ENCODE measurements around the gene FAT1.

- TF ChIP-seq EP300 (IDR thresholded peaks at IDR 0.05; ENCODE audit: borderline replicate concordance) (no peak), YY1 (IDR thresholded peaks at IDR 0.05; ENCODE audit: low read depth) (no peak), EGR1 (IDR thresholded peaks at IDR 0.05) (no peak), ZBTB7A (IDR thresholded peaks at IDR 0.05; ENCODE audit: low read depth) (no peak), RAD21 (IDR thresholded peaks at IDR 0.05; ENCODE audit: low read depth) (no peak), MAX (IDR thresholded peaks at IDR 0.05) (no peak), TEAD4 (IDR thresholded peaks at IDR 0.05) (no peak), NFIC (IDR thresholded peaks at IDR 0.05) (no peak), TAF1 (IDR thresholded peaks at IDR 0.05; ENCODE audit: low read depth) (no peak)
- TF ChIP-seq, protein P1, sequence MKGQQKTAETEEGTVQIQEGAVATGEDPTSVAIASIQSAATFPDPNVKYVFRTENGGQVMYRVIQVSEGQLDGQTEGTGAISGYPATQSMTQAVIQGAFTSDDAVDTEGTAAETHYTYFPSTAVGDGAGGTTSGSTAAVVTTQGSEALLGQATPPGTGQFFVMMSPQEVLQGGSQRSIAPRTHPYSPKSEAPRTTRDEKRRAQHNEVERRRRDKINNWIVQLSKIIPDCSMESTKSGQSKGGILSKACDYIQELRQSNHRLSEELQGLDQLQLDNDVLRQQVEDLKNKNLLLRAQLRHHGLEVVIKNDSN (IDR thresholded peaks at IDR 0.05), result no peak
- TF ChIP-seq, protein P2, sequence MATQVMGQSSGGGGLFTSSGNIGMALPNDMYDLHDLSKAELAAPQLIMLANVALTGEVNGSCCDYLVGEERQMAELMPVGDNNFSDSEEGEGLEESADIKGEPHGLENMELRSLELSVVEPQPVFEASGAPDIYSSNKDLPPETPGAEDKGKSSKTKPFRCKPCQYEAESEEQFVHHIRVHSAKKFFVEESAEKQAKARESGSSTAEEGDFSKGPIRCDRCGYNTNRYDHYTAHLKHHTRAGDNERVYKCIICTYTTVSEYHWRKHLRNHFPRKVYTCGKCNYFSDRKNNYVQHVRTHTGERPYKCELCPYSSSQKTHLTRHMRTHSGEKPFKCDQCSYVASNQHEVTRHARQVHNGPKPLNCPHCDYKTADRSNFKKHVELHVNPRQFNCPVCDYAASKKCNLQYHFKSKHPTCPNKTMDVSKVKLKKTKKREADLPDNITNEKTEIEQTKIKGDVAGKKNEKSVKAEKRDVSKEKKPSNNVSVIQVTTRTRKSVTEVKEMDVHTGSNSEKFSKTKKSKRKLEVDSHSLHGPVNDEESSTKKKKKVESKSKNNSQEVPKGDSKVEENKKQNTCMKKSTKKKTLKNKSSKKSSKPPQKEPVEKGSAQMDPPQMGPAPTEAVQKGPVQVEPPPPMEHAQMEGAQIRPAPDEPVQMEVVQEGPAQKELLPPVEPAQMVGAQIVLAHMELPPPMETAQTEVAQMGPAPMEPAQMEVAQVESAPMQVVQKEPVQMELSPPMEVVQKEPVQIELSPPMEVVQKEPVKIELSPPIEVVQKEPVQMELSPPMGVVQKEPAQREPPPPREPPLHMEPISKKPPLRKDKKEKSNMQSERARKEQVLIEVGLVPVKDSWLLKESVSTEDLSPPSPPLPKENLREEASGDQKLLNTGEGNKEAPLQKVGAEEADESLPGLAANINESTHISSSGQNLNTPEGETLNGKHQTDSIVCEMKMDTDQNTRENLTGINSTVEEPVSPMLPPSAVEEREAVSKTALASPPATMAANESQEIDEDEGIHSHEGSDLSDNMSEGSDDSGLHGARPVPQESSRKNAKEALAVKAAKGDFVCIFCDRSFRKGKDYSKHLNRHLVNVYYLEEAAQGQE (IDR thresholded peaks at IDR 0.05; ENCODE audit: low read depth), result no peak
Observed at GRCh38 chr4:186688150-186688943, 35.3 kb downstream of the FAT1 start.
